MM.1S (cell line): ENCODE results near the gene LSM10.

Source experiments
- DNase-seq: peaks from one replicate; pipeline ENCODE4 v3.0.0-alpha.2; 2015
- H2AFZ ChIP-seq: fragments of 300-600 bp; sonication (generic); 2 replicates; pipeline ENCODE4 v1.6.0; 2016; ENCODE audit warnings: antibody characterized with exemption, low read length
- H3F3A ChIP-seq: fragments of 300-600 bp; sonication (generic); 2 replicates; pipeline ENCODE4 v1.6.1; 2016; ENCODE audit warnings: mild to moderate bottlenecking, antibody characterized with exemption, low read length, moderate library complexity, mixed read lengths; ENCODE audit not compliant: insufficient read depth
- H3K27ac ChIP-seq: fragments of 300-600 bp; sonication (generic); 2 replicates; pipeline ENCODE4 v1.5.1; 2016; ENCODE audit warnings: mild to moderate bottlenecking, low read length
- H3K27me3 ChIP-seq: fragments of 300-600 bp; sonication (generic); replicated peaks from 2 replicates; pipeline ENCODE4 v1.6.0; 2016; ENCODE audit warnings: low read length; ENCODE audit not compliant: insufficient read depth
- H3K36me3 ChIP-seq: fragments of 300-600 bp; sonication (generic); replicated peaks from 2 replicates; pipeline ENCODE4 v1.6.1; 2016; ENCODE audit warnings: mild to moderate bottlenecking, low read length, mixed read lengths; ENCODE audit not compliant: insufficient read depth
- H3K4me1 ChIP-seq: fragments of 300-600 bp; sonication (generic); 2 replicates; pipeline ENCODE4 v1.6.1; 2016; ENCODE audit warnings: low read length, mixed read lengths
- H3K4me2 ChIP-seq: fragments of 300-600 bp; sonication (generic); 2 replicates; pipeline ENCODE4 v1.6.0; 2016; ENCODE audit warnings: low read depth, low read length
- H3K4me3 ChIP-seq: fragments of 300-600 bp; sonication (generic); 2 replicates; pipeline ENCODE4 v1.5.1; 2016; ENCODE audit warnings: low read length, mixed read lengths
- H3K79me2 ChIP-seq: fragments of 300-600 bp; sonication (generic); 2 replicates; pipeline ENCODE4 v1.6.1; 2016; ENCODE audit warnings: mixed run types, low read length, mixed read lengths
- H3K9ac ChIP-seq: fragments of 300-600 bp; sonication (generic); 2 replicates; pipeline ENCODE4 v1.6.1; 2016; ENCODE audit warnings: low read length, mixed read lengths
- H3K9me2 ChIP-seq: fragments of 300-600 bp; sonication (generic); replicated peaks from 2 replicates; pipeline ENCODE4 v1.6.1; 2016; ENCODE audit warnings: mild to moderate bottlenecking, low read length, mixed read lengths; ENCODE audit not compliant: insufficient read depth
- H3K9me3 ChIP-seq: fragments of 300-600 bp; sonication (generic); replicated peaks from 2 replicates; pipeline ENCODE4 v1.6.1; 2016; ENCODE audit warnings: mild to moderate bottlenecking, low read length, mixed read lengths; ENCODE audit not compliant: insufficient read depth
- H4K20me1 ChIP-seq: fragments of 300-600 bp; sonication (generic); 2 replicates; pipeline ENCODE4 v1.6.1; 2016; ENCODE audit warnings: mild to moderate bottlenecking, low read length, moderate library complexity, mixed read lengths; ENCODE audit not compliant: insufficient read depth
- EZH2 ChIP-seq: fragments of 300-600 bp; sonication (generic); optimal IDR thresholded peaks from 2 replicates; pipeline ENCODE3; 2017; ENCODE audit warnings: low read depth, mild to moderate bottlenecking, antibody characterized with exemption, low read length, mixed read lengths
- EZH2phosphoT487 ChIP-seq: fragments of 300-600 bp; sonication (generic); IDR thresholded peaks from 2 replicates; pipeline ENCODE4 v1.6.1; 2018; ENCODE audit warnings: antibody characterized with exemption, low read length
- TF ChIP-seq, protein P1 (sequence below): fragments of 300-600 bp; sonication (generic); IDR thresholded peaks from 2 replicates; pipeline ENCODE4 v1.5.1; 2016; ENCODE audit warnings: antibody characterized with exemption, low read length, mixed read lengths

Gene LSM10

DNA sequence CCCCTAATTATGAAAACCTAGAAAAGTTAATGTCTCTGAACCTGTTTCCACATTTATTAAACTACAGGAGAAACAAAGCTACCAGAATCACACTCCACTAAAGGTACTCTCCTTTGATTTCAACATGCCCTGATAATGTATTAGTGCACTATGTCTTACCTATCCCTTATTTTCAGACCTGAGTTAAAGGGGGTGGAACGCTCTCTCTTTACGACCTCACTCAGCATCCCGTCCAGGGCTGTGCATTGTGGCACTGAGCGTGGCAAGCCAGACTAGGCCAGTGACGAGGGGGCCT, 678 bp downstream of the LSM10 start:
- H2AFZ ChIP-seq, result peak overlapping the region; percentile 90
- peak overlapping the region; percentile 77 for H3K4me3 ChIP-seq
- no peaks in the 10 kb centered on the region for H3K9me2 ChIP-seq
- DNase-seq, result no peak
- H4K20me1 ChIP-seq, result no peaks in the 10 kb centered on the region
- H3K27me3 ChIP-seq, result no peaks in the 10 kb centered on the region
- peak overlapping the region; percentile 84 for H3K4me2 ChIP-seq
- TF ChIP-seq, protein P1, sequence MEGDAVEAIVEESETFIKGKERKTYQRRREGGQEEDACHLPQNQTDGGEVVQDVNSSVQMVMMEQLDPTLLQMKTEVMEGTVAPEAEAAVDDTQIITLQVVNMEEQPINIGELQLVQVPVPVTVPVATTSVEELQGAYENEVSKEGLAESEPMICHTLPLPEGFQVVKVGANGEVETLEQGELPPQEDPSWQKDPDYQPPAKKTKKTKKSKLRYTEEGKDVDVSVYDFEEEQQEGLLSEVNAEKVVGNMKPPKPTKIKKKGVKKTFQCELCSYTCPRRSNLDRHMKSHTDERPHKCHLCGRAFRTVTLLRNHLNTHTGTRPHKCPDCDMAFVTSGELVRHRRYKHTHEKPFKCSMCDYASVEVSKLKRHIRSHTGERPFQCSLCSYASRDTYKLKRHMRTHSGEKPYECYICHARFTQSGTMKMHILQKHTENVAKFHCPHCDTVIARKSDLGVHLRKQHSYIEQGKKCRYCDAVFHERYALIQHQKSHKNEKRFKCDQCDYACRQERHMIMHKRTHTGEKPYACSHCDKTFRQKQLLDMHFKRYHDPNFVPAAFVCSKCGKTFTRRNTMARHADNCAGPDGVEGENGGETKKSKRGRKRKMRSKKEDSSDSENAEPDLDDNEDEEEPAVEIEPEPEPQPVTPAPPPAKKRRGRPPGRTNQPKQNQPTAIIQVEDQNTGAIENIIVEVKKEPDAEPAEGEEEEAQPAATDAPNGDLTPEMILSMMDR, result no peak
- no peaks in the 10 kb centered on the region for H3K9me3 ChIP-seq
- peaks cover 2% of the 10 kb centered on the region; the same call in 1 of the 2 replicates for H3K4me1 ChIP-seq
- H3F3A ChIP-seq, result no peaks in the 10 kb centered on the region
- peak overlapping the region; percentile 81 for H3K9ac ChIP-seq
- peak overlapping the region; percentile 54; the same call in 1 of the 2 replicates for H3K27ac ChIP-seq
- no peaks in the 10 kb centered on the region for H3K36me3 ChIP-seq
- peaks cover 27% of the 10 kb centered on the region for H3K79me2 ChIP-seq

DNA sequence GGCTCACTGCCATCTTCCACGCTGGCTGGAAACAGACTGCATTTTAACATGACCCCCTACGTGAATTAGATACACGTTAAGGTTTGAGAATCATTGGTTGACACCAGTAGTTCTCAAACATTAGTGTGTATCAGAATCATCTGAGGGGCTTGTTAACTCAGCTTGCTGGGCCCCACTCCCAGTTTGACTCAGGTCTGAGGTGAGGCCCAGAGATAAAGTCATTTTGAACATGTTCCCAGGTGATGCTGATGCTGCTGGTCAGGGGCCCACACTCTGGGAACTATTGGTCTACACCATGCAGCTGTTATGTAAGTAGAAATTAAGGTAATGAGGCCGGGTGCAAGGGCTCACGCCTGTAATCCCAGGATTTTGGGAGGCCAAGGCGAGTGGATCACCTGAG, 1.3 kb downstream of the LSM10 start:
- no peak overlapping the region for H2AFZ ChIP-seq
- H3K27me3 ChIP-seq, result no peaks in the 10 kb centered on the region
- no peaks in the 10 kb centered on the region for H3K9me3 ChIP-seq
- H4K20me1 ChIP-seq, result no peaks in the 10 kb centered on the region
- peaks cover 2% of the 10 kb centered on the region; the same call in 1 of the 2 replicates for H3K4me1 ChIP-seq
- no peak overlapping the region for H3K27ac ChIP-seq
- TF ChIP-seq EZH2phosphoT487, result no peak
- TF ChIP-seq EZH2, result no peak
- TF ChIP-seq, protein P1, result no peak
- no peak overlapping the region for H3K9ac ChIP-seq
- H3K4me2 ChIP-seq, result no peak overlapping the region; the same call in 1 of the 2 replicates
- no peak for DNase-seq
- H3F3A ChIP-seq, result no peaks in the 10 kb centered on the region
- H3K36me3 ChIP-seq, result no peaks in the 10 kb centered on the region
- no peaks in the 10 kb centered on the region for H3K9me2 ChIP-seq
- H3K4me3 ChIP-seq, result no peak overlapping the region
- H3K79me2 ChIP-seq, result peaks cover 27% of the 10 kb centered on the region

DNA sequence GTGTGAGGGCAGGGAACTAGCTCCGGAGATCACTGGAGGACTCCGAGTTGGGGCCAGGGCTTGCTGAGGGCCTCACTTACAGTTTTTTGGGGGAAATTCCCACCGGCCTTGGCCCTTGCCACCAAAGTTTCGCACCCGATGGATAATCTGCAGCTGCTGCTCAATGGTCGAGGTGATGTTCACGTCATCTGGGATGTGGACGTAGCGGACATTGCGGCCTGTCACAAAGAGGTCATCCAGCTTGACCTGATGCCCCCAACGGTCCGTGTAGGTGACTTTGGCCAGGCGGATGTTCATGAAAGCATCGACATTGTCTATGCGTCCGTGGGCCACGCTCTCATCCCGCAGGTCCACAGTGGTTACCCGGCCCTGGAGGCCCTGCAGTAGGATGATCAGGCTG, 4.0 kb downstream of the LSM10 start:
- Histone ChIP-seq H3K79me2 (peaks cover 27% of the 10 kb centered on the region), H3K36me3 (no peaks in the 10 kb centered on the region), H4K20me1 (no peaks in the 10 kb centered on the region), H3K4me1 (peaks cover 17% of the 10 kb centered on the region), H3K4me2 (no peak overlapping the region), H3F3A (peaks cover 15% of the 10 kb centered on the region; the same call in 1 of the 2 replicates), H3K9me3 (no peaks in the 10 kb centered on the region), H2AFZ (no peak overlapping the region), H3K27ac (no peak overlapping the region), H3K9ac (no peak overlapping the region), H3K9me2 (no peaks in the 10 kb centered on the region), H3K27me3 (no peaks in the 10 kb centered on the region), H3K4me3 (no peak overlapping the region)
- DNase-seq, result no peak
- TF ChIP-seq, protein P1, result no peak
- TF ChIP-seq EZH2phosphoT487 (no peak), EZH2 (no peak)
